Activated CD4-positive, alpha-beta T cell treated with anti-CD3 and anti-CD28 coated beads, Interleukin-2, amount 50 U/mL, for 4 hours (primary cell): ENCODE data around the gene FUT4.
"Not testable (repeated sequence)": the region's sequence is repeated elsewhere in the genome, so short reads cannot be mapped to it uniquely, and the experiment has no call there.

Experiments used
- DNase-seq, 2 experiments: peaks; one replicate each; pipeline ENCODE4 v3.0.0-alpha.2; 2020

FUT4 gene

GRCh38 chr11:94543695-94544645 lies at the start of gene FUT4:
FUT4 (plus strand) TSS chr11:94543921; CDS start chr11:94544134, 213 bp downstream.
- peak; percentile 52 to 55 for DNase-seq

- no peak for DNase-seq
Observed at GRCh38 chr11:94494126-94494680, 49.5 kb upstream of the FUT4 start.

DNA sequence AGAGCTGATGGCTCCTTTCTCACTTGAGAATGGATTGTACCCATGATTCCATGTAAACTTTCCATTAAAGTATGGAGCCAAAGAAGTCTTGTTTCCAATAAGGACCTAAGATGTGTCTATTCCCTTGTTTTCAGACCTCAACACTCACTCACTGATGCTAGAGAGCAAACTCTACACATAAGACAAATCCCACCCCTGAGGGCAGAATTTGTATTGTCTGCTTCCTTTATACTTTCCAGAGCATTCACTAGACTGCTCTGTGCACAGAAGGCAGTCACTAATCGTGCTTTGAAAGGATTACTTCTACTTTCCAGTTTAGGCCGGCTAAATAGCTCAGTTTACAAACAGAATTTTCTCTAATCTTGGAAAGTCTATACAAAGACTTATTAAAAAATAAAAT lies 43.5 kb upstream of the FUT4 start:
- DNase-seq = no peak

GRCh38 chr11:94501522-94501921 lies 42.2 kb upstream of the FUT4 start:
- DNase-seq = no peak

DNA sequence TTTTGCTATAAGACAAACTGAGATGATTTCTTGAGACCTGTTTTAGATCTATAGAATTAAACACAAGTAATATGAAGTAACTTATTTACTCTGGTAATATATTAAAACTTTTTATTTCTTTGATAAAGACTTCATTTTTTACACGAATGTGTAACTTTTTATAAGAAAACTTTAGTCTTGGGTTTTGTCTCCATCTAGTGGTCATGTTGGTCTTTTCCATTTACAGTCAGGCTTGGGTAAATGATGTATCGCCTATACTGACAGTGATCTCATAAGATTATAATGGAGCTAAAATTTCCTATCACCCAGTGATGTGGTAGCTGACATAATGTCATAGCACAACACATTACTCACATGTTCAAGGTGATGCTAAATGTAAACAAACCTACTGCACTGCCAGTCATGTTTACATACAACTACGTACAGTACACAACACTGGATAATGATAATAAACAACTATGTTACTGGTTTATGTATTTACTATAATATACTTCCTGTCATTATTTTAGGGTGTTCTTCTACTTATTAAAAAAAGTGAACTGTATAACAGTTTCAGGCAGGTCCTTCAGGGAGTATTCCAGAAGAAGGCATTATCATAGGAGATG lies 38.9 kb upstream of the FUT4 start:
- no peak for DNase-seq

DNA sequence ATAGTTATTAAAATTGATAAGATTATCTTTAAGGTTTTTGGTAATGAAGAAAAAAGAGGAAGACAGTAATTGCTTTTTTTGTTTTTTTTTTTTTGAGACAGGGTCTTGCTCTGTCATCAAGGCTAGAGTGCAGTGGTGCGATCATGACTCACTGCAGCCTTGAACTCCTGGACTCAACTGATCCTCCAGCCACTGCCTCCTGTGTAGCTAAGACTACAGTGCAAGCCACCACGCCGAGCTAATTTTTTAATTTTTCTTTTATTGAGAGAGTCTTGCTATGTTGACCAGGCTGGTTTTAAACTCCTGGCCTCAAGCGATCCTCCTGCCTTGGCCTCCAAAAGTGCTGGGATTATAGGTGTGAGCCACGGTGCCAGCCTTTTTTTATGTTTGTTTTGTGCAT lies 37.2 kb upstream of the FUT4 start:
- not testable (repeated sequence) for DNase-seq

DNA sequence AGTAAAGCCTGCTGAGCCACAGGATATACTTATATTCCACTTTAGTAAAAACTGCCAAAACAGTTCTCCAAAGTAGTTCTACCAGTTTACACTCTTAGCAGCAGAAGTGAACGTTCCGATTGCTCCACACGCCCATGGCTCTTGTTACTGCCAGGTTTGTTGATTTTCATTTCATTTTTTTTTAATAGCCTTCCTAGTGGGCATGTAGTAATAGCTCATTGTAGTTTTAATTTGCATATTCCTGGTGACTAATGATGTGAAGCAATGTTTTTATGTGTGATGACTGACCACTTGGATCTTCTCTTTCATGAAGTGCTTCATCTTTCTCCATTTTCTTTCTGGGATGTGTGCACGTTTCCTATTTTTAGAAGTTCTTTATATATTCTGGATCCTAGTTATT lies 36.2 kb upstream of the FUT4 start:
- no peak for DNase-seq

GRCh38 chr11:94511932-94512781 lies 31.6 kb upstream of the FUT4 start, which contains the start of gene C11orf97:
C11orf97 (plus strand) TSS chr11:94512461; CDS start chr11:94512529, 68 bp downstream.
- DNase-seq = peak; percentile 36 to 39

DNA sequence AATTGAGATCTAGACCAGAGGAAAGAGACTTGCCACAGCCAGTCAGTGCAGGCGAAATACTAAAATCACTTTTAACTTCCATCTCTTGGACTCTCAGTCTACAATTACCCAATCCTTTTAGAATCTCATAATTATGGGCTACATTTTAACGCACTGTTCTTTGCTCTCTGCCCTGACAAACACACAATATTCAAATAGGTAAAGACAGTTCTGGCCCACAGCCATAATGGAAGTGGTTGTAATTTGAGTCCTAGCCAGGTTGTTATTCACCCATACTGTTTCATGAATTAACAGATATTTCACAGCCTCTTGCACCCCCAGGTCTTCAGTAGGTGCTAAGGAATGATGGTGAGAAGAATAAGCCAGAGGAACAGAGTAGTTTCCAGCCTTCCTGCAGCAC lies 30.6 kb upstream of the FUT4 start:
- DNase-seq = no peak

DNA sequence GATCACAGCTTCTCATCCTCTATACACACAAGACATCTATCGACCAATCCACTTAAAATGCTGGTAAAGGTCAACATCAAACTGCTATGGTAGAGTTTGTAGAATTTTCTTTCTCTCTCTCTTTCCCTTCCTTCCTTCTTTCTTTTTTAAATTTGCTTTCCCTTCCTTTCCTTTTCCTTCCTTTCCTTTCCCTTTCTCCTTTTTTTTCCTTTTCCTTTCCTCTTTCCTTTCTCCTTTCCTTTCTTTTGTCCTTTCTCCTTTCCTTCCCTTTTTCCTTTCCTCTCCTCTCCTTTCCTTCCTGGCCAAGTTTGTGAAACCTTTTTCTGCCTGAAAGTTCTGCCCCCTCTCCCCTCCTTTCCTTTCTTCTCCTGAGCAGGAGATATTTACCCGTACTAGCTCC lies 28.3 kb upstream of the FUT4 start:
- DNase-seq = no peak

- no peak for DNase-seq
Observed at GRCh38 chr11:94516725-94517124, 27.0 kb upstream of the FUT4 start.

DNA sequence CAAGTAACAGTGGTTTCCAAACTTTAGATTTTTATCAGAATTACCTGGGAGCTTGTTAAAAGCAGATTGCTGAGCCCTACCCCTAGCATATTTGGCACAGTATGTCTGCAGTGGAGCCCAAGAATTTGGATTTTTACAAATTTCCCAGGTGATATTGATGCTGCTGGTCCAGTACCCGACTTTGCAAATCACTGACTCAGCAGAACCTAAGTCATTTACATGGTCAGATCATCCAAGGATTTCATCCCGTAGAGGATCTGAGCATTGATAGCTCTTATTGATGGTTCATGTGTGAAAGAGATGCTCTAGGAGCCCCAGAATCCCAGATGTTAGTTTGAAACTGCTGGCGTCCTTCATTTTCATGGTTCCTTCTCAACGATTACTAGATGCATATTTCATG lies 25.4 kb upstream of the FUT4 start:
- no peak for DNase-seq

- no peak for DNase-seq
Observed at GRCh38 chr11:94519478-94520084, 24.1 kb upstream of the FUT4 start.

DNA sequence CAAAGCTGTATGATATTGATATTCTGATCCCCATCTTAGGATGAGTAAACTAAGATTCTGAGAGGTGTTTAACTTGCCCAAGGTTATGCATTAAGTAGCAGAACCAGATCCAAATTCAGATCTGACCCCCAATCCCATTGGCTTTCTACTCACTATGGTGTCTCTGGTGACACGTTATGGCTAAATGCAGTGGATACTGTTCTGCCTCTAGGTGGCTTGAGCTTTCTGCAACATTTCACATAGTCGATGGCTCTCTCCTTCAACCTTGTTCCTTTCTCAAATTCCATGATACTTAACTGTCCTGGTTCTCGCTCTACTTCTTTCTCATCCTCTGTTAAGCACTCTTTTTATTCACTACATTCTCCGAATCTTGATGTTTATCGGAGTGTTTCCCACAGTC lies 22.0 kb upstream of the FUT4 start:
- no peak for DNase-seq

- DNase-seq = no peak
Observed at GRCh38 chr11:94524341-94524740, 19.4 kb upstream of the FUT4 start.

DNA sequence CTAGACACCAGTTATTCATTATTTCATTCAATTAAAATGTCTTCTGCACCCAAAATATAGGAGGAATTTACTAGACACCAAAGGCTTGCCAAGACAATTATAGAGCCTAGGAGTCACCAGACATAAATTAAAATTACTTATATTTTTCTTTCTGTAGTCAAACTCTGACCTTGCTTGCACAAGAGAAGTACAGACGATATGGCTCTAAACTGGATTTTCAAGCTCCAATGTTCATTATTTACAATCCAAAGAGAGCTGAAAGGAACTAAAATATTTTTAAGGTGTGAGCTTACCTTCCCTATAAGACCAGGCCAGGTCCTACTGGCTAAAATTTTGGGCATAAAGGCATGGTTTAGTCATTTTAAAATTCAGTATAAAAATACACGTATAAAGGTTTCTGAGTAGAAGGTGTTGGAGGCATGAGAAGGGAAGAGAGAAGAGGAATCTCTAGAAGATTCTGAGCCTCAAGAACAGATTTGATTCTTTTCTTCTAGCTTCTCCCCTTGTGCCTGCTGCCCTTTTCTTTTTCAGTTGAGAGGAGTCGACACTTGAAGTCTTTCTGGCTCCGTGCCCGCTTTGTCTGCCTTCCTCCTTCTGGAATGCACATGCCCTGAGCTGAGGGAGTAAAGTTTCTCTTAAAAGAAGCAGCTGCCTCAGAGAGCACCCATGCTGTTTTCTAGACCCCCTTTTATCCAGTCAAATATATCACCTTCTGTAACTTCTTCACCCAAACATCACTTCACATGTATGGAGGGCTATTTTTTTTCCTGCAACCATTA lies 18.0 kb upstream of the FUT4 start:
- DNase-seq = no peak

- DNase-seq = no peak
Observed at GRCh38 chr11:94526645-94527438, 16.9 kb upstream of the FUT4 start.

- DNase-seq = no peak
Observed at GRCh38 chr11:94528551-94528950, 15.2 kb upstream of the FUT4 start.

- DNase-seq = no peak
Observed at GRCh38 chr11:94532211-94532610, 11.5 kb upstream of the FUT4 start.

DNA sequence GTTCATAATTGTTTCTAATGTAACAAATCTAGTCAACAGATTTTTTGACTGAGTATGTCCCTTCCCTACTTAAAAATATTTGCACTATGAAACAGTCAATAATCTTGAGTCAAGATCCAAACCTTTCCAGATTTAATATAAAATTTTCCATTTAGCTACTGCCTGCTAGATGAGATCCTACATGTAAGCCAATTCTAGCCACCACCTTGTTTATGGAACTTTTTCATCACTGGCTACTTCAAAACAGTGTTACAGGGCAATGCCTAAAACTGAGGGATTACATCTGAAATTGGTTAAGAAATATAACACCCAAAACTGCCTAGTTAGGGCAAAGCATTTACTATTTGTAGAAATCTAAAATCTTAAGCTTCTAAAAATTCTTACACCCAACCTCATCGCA lies 10.5 kb upstream of the FUT4 start:
- DNase-seq = no peak
